Upper lobe of left lung (tissue), 4 donors: ENCODE results near the gene RARB.

Experiments
- CTCF ChIP-seq, 6 experiments: fragments of 450-650 bp in 4 of 6; fragments of 200-600 bp in 2 of 6; sonication (generic) in 2 of 6; IDR thresholded peaks; one replicate each; pipeline ENCODE4 v1.5.1; 2016 to 2019; ENCODE audit warnings: antibody characterized with exemption in 6 of 6
- EP300 ChIP-seq, 4 donors: sonication (generic); formaldehyde crosslinking; IDR thresholded peaks; one replicate each; pipeline ENCODE4 v1.5.1; 2017; ENCODE audit warnings: antibody characterized with exemption in 4 of 4, control low read depth in 2 of 4
- POLR2A ChIP-seq, 4 donors: fragments of 450-650 bp; IDR thresholded peaks; one replicate each; pipeline ENCODE4 v1.5.1; 2016 to 2017; ENCODE audit warnings: antibody characterized with exemption in 4 of 4, mild to moderate bottlenecking in 2 of 4
- POLR2AphosphoS5 ChIP-seq, 2 donors: sonication (generic); formaldehyde crosslinking; IDR thresholded peaks; one replicate each; pipeline ENCODE4 v1.5.1; 2017; ENCODE audit warnings: antibody characterized with exemption in 2 of 2

GRCh38 chr3:25502233-25502632, 74.2 kb downstream of the RARB start:
- TF ChIP-seq EP300 (IDR thresholded peaks at IDR 0.05), result no peak
- no peak for TF ChIP-seq CTCF (IDR thresholded peaks at IDR 0.05)
- TF ChIP-seq POLR2AphosphoS5 (IDR thresholded peaks at IDR 0.05), result no peak
- TF ChIP-seq POLR2A (IDR thresholded peaks at IDR 0.05), result no peak
